Measurements from ENCODE around the gene UBALD2. TPM values are rescaled to one million over a fixed set of nuclear protein-coding genes. Genes with fewer than 3 reads are reported as not detected.
"Not testable (repeated sequence)": the region's sequence is repeated elsewhere in the genome, so short reads cannot be mapped to it uniquely, and the experiment has no call there.

UBALD2 gene
- polyA plus RNA-seq, 4 donors, result 28.8 to 52.2 (median 30.1) TPM

DNA sequence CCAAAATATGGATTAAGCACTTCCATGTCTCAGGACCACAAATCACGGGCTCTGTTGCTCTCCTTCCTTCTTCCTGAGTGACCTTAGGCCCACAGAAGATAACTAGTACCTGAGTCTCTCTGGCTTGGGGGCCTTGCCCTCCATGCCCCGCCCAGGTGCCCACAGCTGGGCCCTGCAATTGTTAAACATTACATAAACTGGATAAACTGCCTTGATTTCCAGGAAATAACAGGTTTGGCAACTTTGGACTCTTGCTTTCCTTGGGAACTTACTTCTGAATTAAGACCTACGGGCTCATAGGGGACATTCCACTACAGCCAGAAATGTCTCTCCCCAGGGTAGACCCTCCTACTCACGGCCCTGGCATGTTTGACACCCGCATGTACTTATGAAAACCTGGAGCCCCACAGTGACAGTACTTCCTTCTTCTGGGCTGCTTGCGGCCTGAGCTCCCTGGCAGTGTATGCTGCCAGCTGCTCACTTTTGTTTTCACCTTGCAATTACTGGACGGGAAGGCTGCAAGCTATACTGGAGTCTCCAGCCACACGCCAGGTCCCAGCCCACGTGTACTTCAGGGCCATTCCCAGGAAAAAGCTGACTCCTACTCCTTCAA lies 2.3 kb upstream of the UBALD2 start:
- DNase-seq (ENCODE audit: low read depth in 4 of 4, low spot score in 3 of 4), result peak in 1 of 4 donors; percentile 69

DNA sequence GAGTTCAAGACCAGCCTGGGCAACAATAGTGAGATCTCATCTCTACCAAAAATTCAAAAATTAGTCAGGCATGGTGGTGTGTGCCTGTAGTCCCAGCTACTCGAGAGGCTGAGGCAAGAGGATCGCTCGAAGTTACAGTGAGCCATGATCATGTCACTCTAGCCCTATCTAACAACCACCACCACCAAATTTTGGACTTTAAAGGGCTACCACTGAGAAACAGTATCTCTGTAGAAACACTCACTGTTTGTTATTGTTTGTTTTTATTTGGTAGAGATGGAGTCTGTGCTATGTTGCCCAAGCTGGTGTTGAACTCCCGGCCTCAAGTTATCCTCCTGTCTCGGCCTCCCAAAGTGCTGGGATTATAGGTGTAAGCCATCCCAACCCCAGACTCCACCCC lies 1.3 kb upstream of the UBALD2 start:
- no peak for DNase-seq (ENCODE audit: low read depth in 4 of 4, low spot score in 3 of 4)

DNA sequence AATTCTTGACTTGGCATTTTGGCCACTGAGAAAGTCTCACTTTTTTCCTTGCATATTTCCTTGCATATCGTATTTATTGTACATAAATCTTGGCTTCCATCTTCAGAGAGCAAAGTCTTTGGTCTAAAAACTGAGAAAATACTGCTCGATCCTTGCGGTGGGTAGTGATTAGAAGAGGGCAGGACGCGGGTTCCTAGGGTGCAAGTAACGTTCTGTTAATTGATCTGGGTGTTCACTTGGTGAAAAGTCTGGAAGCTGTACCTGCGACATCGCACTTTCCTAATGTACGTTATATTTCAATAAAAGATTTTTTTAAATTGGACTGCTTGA lies 758 bp upstream of the UBALD2 start:
- no peak for DNase-seq (ENCODE audit: low read depth in 4 of 4, low spot score in 3 of 4)

DNA sequence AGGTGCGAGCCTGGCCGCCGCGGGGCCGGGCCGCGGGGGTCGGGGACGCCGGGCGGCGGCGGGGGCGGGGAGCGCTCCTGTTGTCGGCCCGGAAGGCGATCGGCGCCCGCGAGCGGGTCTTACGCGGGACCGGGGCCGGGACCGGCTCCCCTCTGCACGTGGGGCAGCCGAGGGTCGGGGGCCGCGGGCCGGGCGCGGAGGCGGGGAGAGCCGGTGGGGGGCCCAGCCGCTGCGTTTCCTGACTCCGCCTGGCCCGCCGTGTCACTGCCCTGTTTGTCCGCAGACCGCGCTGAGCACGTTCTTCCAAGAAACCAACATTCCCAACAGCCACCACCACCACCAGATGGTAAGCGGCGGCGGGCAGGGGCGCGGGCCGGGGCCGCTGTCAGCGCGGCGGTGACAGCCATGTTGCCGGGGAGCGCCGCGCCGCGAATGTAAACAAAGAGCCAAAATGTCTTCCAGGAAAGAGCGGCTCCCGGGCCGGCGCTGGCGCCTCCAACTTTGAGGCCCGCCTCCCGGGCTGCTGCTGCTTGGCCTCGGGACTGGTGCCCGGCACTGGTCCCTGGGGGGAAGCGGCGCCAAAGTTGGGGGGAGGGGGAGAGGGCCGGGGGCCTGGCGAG lies 586 bp downstream of the UBALD2 start:
- no peak for DNase-seq (ENCODE audit: low read depth in 4 of 4, low spot score in 3 of 4)

DNA sequence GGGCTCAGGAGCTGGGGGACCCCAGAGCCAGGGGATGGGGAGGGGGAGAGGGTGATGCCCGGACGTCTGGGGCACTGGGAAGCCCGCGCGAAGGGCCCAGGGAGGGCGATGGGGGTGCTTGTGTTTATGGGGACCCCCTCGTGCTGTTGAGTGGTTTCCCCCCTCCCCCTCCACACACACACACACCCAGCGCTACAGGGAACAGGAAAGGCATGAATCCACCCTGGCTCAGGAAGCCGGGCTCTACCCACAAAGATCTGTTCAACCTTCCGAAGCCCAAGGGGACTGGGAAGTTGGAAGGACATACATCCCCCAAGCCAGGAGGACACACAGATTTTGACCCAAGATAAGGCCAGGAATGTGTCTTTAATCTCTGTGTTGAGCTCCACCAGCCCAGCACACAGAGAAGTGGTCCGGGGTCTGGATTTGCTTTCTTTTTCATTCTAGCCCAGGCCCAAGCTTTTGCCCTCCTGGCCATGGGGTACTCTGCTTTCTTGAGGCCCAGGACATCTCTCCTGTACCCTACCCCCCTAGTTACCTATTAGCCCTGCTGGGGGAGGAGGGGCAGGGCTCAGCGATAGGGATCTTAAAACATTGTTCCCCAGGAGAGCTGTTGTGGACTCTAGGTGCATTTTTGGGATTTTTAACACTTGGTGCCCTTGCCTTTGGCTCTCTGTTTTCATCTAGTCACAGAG lies 1.2 kb downstream of the UBALD2 start:
- DNase-seq (ENCODE audit: low read depth in 4 of 4, low spot score in 3 of 4), result no peak

DNA sequence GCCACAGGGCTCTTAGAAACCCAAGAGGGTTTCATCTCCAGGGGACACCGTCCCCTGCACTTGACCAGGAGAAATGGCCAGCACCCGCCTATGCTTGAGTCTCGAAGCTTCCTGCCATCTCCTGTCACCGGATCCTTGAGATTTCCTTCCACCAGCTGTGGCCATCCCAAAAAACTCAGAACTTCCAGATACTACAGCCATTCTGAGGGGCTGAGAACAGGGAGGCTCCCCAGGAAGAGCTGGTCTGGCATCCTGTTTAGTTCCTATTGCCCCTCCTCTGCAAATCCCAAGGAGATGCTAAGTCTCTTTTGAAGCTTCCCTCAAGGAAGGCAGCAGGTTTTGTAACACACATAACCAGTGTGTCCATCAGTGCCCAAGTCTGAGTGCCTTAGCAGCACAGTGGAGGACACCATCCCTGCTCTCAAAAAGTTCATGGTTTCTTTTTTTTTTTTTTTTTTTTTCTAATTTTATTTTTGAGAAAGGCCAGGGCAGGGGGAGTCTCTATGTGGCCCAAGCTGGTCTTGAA lies 2.0 kb downstream of the UBALD2 start:
- no peak for DNase-seq (ENCODE audit: low read depth in 4 of 4, low spot score in 3 of 4)

DNA sequence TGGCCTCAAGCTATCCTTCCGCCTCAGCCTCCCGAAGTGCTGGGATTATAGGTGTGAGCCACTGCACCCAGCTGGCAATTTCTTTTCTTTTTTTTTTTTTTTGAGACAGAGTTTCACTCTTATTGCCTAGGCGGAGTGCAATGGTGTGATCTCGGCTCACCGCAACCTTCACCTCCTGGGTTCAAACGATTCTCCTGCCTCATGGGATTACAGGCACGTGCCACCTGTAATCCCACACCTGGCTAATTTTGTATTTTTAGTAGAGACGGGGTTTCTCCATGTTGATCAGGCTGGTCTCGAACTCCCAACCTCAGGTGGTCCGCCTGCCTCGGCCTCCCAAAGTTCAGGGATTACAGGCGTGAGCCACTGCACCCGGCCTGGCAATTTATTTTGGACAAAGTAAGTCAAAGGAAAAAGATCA lies 2.4 kb downstream of the UBALD2 start:
- DNase-seq (ENCODE audit: low read depth in 4 of 4, low spot score in 3 of 4), result not testable (repeated sequence)

DNA sequence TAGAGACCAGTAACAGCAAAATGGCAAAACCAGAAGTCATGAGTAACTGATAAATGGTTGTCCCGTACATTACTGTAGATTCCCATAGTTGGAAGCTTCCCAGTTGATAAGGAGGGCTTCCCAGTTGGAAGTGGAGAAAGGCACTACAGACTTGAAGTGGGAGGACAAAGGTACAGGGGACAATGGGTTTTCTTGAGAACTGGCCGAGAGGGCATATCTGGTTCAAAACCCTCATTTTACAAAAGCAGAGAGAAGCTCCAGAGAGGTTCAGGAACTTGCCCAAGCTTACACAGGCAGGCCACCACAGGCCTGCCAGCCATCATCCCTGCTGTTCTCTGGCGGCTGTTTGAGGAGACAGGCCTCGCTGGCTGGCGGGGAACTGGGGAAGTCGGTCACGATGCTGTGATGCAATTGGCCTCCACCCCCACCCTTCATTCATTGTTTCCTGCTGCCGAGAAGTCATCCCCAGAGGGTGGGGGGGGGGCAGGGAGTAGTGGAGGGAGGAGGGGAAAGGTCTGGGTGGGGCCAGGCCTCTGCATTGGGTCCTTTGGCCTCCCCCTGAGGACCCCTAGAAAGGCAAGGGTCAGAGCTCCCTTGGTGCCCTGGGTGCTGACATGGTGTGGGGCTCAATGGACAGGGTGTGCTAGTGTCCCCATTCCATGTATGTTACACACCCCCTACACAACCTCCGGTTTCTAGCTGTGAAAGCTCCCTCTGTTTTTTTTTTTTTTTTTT lies 3.0 kb downstream of the UBALD2 start:
- DNase-seq (ENCODE audit: low read depth in 4 of 4, low spot score in 3 of 4), result no peak

DNA sequence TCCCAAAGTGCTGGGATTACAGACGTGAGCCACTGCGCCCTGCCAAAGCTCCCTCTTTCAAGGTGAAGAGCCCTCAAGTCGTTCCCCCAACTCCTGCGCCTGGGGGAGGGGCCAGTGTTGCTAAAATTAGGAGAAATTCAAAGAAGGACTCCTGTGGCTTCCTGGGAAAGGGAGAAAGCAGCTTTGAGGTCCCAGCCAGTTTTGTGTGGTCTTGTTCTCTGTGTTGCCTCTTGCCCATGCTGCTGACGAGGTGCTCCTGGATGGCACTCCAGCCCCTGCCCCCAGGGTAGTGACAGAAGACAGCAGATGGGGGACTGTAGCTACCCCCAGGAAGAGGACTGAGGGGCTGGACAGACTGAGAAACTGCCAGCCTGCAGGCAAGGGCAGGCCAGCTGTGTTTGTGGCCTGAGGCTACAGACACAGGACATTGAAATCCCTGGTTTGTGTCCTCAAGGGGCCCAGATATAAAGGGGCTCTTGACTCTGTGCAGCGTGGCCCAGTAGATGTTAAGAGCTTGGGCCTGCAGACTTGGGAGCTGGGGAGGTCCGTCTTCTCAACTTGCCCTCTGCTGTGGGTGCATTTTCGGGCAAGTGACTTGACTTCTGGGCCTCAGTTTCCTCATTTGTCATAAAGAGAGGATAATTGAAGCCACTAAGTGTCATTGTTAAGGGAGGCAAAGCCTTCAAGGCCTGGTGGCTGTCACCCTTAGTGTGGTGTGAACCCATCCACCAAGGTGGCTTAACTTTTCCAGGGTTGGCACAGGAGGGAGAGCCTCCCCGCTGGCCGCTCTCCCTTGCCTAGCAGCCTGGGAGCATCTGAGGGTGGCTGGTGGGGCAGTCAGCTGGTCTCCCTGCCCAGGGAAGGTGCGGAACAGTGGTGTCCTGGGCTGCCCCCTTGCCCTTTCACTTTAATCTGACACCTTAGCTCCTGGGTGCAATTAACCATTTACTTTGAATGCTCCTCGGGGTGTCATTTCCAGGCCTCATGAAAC lies 4.1 kb downstream of the UBALD2 start:
- no peak for DNase-seq (ENCODE audit: low read depth in 4 of 4, low spot score in 3 of 4)

DNA sequence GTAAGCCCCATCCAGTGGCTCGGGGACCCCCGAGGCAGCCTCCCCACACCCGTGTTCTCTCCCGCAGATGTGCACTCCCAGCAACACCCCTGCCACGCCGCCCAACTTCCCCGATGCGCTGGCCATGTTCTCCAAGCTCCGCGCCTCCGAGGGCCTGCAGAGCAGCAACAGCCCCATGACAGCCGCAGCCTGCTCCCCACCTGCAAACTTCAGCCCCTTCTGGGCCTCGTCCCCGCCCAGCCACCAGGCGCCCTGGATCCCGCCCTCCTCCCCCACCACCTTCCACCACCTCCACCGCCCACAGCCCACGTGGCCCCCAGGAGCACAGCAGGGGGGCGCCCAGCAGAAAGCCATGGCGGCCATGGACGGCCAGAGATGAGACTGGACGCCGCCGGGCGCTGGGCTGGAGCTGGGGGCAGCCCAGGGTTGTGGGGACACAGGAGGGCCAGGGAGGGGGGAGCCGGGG lies 5.0 kb downstream of the UBALD2 start:
- DNase-seq (ENCODE audit: low read depth in 4 of 4, low spot score in 3 of 4), result no peak

DNA sequence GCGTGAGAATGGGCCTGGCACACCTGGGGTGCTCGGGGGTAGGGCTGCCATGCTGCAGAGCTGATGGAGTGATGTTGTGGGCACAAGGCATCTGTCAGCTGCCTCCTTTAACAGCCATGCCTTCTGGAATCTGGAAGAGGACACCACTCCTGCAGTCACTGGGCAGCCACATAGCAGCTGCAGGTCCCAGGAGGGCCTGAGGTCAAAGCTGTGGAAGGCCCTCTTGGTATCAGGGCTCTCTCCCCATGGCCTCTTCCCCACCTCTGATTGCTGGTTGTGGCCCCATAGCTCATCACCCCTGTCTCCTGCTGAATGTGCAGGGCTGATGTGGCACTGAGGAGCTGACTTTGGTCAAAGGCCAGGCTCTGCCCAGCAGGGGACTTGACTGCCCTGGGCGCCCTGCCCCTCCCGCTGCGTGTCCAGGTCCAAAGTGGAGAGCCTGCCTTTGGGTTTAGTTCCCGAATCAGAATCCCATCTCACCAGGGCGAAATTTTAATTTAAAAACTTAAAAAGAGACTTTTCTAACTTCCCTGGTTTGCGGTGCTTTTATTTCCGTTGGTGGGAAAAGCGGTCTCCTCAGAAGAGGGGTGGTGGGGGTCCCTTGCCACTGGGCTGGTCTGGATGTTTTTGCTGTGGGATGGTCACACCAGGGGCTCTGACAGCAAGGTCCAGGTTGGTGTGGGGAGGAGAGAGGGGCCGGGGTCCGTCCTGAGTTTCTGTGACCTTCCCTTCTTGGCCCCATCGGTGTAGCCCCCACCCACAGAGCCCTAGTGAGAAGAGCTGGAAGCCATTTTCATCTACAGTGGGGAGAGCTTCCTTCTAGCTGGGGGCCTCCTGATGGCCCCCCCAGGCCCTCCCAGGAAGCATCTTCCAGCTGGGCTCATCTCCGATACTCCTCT lies 5.9 kb downstream of the UBALD2 start:
- no peak for DNase-seq (ENCODE audit: low read depth in 4 of 4, low spot score in 3 of 4)

DNA sequence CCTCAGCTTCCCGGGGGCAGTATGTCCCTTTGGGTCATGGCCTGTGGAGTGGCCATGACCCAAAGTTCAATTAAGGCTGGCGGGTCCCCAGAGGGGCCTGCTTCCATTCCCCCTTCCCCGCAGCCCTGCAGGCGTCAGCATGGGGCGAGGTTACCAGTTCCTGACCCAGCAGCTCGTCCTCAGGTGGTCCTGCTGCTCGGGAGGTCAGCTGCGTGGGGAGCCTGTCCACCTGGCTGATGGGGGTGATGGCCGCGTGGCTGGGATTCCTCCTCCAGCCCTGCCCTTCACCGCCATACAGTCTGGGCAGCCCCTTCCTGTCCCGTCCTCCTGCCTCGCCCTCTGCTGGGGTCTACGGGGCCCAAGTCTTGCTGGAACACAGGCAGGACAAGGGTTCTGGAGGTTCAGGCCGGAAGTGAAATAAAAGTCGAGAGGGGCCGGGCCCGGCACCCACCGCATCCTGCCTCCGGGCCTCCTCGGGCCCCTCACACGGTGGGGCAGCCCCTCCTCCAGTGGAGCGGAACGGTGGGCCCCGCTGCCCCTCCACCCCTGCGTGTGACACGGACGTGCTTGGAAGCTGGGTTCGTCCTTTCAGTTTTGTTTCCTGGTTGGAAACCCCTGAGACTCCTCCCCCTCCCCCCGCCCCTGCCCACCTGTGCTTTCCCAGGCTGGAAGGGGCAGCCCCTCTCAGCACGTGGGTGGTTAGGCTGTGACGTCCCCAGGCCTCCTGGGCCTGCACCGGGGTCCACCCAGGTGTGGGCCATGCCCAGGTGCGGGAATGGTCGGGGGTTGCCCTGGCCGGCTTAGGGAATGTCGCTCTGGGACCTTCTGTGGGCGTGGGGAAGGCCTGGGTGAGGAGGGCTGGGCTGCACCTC lies 6.8 kb downstream of the UBALD2 start:
- DNase-seq (ENCODE audit: low read depth in 4 of 4, low spot score in 3 of 4), result no peak

DNA sequence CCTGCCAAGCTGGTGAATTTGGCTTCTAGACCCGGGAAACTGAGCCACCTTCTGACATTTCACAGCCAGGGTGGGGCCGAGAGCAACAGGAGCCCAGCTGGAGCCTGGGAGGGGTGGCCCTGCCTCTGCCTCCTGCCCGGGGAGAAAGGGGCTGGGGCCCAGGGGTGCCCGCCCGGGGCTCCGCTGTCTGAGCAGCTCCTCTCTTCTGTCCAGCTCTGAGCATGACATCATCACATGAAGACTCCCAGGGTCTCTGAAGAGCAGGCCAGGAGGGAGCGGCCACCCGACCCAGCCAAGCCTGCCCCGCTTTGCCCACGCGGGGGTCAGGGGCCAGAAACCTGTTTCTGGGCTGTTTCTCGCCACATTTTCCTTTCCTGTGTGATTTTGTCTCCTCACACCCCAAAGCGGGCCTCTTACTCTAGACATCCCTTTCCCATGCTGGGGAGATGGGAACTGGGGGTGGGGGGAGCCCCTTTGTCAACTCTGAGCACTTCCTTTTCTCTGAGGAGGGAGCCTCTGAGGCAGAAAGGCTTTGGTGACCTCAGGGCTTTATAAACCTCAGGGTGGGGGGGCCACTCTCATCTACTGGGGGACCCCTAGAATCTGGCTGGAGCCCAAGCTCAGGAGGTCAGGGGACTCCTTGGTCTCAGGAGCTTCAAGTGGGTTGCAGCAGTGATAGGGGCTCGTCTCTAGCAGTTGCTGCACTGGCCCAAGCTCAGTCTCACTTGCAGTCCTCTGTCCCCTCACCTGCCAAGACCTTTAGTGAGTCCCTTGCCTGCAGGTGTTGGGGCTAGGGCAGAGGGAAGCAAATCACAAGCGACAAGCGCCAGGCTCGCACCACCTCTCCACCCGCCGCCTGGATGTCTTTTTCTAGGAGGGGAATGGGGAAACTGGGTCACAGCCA lies 7.6 kb downstream of the UBALD2 start:
- DNase-seq (ENCODE audit: low read depth in 4 of 4, low spot score in 3 of 4), result no peak

DNA sequence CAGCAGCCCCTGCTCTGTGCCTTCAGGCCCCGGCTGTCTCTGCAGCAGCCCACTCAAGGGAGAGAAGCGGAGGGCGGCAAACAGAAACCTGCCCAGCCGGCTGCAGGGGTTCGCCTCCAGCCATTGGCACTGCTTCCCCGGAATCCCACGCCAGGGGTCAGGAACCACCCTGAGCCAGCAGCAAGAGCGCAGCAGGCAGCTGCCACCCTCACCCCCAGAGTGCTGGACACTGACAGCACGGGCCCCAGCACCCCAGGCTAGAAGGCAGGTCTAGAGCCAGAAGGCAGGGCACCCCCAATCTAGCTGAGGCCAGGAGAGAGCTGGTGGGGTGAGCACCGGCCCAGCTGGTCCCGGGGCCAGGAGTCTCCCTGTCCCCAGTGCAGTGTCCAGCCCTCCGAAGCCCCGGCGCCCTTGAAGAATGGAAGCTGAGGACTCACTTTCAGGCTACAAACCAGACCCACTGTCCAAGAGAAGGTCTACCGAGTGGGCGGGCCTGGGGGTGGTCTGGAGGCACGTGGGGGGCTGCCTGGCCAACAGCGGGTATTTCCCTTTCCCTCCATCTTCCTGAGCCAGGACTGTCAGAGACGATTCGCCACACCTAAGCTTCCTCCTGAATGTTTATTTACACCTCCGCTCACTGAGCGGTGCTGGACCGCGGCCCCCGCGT lies 8.4 kb downstream of the UBALD2 start:
- DNase-seq (ENCODE audit: low read depth in 4 of 4, low spot score in 3 of 4), result no peak

DNA sequence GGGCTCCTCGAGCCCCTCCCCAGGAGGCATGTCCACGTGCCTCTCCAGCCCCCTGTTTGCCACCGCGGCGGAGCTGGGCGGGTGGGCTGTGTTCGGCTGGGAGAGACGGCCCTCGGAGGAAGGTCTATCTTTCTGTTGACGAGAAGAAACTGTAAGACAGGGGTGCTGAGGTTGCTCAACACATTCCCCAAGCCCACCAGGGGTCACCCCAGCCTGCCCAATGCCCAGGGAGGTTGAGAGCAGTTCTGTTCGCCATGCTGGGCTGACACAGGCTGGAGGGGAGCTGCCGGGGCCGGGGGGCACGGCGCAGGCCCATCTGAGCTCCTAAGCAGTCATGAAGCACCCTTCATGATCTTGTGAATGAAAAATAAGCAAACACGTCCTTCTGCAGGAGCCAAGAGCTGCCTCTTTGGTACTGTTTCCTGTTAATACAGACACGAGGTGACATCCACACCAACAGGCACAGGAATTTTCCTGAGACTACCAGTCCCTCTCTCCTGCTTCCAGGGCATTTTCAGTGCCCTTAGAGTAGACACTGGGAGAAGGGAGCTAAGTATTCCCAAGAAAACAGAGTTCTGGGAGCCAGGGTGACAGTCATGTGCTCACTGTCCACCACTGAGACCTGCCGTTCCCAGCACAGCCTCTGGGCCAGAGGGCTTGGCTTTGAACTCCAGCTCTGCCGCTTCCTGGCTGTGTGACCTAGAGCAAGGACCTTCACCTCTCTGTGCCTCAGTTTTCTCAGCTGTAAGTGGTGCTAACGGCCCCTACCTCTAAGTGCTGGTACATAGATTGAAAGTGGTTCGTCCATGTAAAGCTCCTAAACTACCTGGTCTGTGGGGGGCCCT lies 9.2 kb downstream of the UBALD2 start:
- no peak for DNase-seq (ENCODE audit: low read depth in 4 of 4, low spot score in 3 of 4)

All from left renal pelvis (tissue), 4 donors.